Pons (tissue), 1 donor: Measurements from ENCODE around the gene IMMP2L.
"Not testable (repeated sequence)": the region's sequence is repeated elsewhere in the genome, so short reads cannot be mapped to it uniquely, and the experiment has no call there.

ENCODE experiments used
- DNase-seq: peaks from one replicate; pipeline ENCODE4 v3.0.0-alpha.2; 2016; ENCODE audit warnings: low spot score

Gene IMMP2L

DNA sequence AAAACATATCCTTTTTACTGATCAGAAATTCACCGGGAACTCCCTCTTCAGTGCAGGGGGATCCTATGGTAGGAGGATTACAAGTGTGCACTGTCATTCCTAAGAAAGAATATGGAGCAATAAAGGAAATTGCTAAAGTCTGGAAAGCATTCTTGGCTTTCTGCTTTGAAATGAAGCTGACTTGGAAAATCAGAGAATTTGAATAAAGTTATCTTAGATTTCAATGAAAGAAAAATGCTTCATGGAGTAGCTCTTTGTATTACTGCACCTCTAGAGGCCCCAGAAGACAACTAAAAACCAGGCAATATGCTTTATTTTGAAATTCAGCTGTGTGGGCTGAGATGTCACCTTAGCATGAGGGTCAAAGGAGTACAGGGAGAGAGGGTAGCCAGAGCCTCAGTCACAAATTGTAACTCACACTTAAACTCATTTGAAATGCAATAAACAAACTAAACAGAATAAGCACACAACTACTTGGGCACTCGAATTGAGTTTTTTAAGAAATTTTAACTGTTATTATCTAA lies 102.5 kb downstream of the IMMP2L start:
- DNase-seq: no peak

DNA sequence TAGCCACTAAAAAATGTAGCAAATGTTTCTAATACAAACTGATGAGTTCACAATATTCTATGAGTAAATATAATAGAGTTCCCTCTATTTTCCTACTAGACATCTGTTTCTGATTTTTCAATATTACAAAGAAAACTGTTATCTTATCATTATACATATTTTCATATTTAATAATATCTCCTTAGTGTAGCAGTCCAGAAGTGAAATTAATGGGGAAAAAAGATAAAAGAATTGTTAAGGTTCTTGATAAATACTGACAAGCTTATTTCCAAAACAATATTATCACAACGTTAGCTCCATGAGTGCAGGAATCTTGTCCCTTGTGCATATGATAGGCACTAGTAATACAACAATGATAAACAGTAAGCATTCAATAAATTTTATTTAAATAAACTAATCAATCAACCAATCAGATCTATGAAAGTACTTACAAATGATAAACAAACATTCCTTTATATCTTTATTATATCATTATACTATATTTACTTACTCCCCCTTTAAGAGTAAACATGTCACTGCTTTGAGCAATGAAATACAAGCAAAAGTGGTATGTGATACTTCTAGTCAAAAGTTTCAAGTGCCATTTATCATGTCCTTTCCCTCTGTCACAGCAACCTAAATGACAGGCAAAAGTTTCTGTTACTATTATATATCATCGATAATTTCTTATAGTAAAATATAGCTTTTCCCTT lies 103.1 kb downstream of the IMMP2L start:
- no peak for DNase-seq

DNA sequence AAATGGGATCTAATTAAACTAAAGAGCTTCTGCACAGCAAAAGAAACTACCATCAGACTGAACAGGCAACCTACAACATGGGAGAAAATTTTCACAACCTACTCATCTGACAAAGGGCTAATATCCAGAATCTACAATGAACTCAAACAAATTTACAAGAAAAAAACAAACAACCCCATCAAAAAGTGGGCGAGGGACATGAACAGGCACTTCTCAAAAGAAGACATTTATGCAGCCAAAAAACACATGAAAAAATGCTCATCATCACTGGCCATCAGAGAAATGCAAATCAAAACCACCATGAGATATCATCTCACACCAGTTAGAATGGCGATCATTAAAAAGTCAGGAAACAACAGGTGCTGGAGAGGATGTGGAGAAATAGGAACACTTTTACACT lies 111.6 kb downstream of the IMMP2L start:
- DNase-seq: not testable (repeated sequence)

DNA sequence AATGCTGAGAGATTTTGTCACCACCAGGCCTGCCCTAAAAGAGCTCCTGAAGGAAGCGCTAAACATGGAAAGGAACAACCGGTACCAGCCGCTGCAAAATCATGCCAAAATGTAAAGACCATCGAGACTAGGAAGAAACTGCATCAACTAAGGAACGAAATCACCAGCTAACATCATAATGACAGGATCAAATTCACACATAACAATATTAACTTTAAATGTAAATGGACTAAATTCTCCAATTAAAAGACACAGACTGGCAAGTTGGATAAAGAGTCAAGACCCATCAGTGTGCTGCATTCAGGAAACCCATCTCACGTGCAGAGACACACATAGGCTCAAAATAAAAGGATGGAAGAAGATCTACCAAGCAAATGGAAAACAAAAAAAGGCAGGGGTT lies 114.8 kb downstream of the IMMP2L start:
- not testable (repeated sequence) for DNase-seq

GRCh38 chr7:111439977-111440376 lies 122.3 kb downstream of the IMMP2L start:
- DNase-seq: no peak

GRCh38 chr7:111438369-111439289 lies 123.7 kb downstream of the IMMP2L start:
- DNase-seq: no peak

DNA sequence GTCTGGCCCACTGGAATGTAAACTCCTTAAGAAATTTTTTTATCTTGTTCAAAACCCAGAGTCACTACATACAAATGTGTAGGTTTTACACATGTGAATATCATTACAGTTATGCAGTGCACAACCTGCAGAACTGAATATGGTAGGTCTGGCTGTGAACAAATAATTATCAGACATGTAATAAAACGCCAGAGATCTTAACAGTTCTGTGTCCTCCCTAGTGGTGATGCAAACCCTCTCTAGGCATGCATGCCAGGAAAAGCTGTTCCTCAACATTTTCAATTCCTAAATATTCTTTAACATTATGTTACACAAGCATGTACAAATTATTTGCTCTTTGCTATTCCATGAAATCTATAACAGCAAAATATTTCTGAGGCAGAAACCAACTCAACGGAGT lies 124.6 kb downstream of the IMMP2L start:
- no peak for DNase-seq

GRCh38 chr7:111436608-111437007 lies 125.7 kb downstream of the IMMP2L start:
- DNase-seq: no peak

DNA sequence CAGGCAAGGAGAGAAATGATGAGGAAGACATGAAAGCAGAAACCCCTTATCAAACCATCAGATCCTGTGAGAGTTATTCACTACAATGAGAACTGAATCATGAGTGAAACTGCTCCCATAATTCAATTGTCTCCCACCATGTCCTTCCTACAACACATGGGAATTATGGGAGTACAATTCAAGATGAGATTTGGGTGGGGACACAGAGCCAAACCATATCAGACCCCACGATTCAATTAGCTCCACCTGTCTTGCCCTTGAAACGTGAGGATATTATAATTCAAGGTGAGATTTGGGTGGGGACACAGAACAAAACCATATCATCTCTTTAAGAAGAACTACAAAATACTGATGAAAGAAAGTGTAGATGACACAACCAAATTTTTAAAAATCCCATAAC lies 128.9 kb downstream of the IMMP2L start:
- no peak for DNase-seq

DNA sequence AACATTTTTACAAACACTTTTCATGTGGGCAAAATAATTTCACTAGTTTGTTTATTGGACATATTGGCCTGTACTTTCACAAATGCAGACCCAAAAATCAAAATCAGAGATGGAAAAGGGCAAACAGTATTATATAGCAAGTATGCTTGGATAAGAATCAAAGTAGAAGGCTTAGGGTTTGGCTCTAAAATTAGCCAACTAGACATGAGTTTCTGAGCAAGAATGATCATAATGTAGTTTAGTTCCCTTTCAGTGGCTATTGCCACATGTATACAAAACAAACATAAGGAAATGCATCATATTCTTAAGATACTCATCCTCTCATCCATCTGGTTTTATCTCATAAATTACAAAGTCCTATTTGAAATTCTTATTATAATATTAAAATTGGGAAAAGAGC lies 132.5 kb downstream of the IMMP2L start:
- no peak for DNase-seq

DNA sequence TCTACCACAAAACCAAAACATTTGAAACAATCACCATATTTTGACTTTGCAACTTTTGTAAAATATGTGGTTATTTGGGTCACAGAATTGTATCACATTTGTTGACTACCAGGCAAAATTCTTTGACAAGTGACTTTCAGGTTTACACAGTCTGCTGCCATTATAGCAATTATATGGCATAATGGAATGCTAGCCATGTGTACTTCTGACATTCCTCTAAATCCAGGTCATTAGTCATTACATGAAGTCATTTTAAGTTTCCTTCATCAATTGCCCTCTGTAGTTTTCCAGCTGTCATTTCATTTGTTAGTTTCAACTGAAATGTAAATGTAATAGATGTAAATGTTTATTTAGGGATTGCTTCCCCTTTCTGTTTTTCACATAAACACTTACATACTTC lies 137.5 kb downstream of the IMMP2L start:
- no peak for DNase-seq

DNA sequence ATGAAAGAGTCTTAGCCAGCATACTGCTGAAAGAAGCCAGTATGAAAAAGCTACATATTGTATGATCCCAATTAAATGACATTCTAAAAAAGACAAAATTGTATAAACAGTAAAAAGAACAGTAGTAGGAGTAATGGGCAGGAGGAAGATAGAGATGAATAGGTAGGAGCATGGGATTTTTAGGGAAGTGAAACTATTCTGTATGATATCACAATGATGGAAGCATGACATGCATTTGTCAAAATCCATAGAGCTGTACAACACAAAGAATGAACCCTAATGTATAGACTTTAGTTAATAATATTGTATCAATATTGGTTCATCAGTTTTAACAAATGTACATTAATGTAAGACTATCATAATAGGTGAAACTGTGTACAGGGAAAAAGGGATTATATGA lies 147.9 kb downstream of the IMMP2L start:
- DNase-seq: no peak

GRCh38 chr7:111413739-111414138 lies 148.6 kb downstream of the IMMP2L start:
- DNase-seq: no peak

DNA sequence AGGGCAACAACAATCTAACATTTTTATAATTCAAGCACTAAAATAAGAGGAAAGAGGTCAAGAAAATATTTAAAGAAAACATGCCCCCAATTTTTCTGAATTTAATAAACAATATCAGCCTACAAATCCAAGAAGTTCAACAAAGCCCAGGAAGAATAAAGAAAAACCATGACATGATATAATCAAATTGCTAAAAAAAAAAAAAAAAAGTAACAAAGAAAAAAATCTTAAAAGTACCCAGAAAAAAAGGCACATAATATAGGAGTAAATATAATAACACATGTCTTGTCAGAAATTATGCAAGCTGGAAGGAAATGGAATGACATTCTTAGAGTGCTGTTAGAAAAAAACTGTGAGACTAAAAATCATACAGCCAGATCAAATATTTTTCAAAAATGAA lies 151.4 kb downstream of the IMMP2L start:
- no peak for DNase-seq

GRCh38 chr7:111409714-111410422 lies 152.4 kb downstream of the IMMP2L start:
- no peak for DNase-seq

DNA sequence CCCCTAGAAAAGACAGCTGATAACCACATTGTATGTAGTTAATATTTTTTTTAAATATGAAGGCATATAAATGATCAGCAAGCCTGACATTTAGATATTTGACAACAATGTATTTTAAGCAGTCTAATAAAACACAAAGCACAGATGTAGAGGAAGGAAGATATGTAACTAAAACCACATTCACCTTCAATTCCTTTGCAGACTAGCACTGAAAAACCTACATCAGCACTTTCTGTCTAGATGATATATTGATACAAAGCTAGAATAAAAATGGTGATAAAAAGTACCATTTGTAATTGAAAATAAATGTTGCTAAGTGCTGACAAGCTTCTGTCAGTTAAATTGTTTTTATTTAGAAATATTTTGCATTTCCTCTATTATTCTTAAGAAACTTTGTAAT lies 153.6 kb downstream of the IMMP2L start:
- DNase-seq: no peak

- no peak for DNase-seq
Observed at GRCh38 chr7:111407258-111407657, 155.0 kb downstream of the IMMP2L start.

- DNase-seq: no peak
Observed at GRCh38 chr7:111405621-111406020, 156.7 kb downstream of the IMMP2L start.

DNA sequence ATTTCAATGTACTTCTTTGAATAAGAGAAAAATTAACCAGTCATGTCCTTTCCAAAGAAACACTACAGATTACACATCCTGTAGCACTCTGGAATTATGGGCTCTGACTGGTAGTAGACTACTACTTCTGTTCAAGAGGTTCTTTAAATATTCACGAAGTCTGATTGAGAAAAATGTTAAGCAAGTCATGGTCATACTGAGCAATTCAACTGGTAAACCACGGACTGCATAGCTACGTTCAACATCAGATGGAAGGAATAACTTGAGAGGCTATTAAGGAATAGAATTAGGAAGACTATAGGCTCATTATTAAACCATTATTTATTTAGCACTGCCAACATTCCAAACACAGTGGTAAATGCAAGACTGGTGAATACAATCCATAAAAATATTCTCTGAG lies 160.8 kb downstream of the IMMP2L start:
- no peak for DNase-seq

- no peak for DNase-seq
Observed at GRCh38 chr7:111400088-111400487, 162.2 kb downstream of the IMMP2L start.

DNA sequence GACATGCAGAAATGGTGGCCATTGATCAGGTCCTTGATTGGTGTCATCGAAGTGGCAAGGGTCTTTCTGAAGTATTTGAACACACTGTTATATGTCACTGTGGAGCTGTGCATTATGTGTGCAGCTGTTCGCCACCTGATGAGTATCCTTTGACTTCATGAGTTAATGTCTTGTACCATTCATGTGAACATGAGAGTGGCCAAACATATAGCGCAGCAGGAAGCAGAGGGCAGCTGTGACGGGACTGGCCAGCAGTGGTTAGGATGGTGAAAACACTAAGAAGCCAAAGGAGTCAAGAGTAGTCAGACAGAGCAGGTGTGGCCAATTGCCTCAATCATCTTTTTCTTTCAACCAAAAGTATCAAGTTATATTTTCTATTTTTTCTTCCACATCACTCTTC lies 167.4 kb downstream of the IMMP2L start:
- no peak for DNase-seq

DNA sequence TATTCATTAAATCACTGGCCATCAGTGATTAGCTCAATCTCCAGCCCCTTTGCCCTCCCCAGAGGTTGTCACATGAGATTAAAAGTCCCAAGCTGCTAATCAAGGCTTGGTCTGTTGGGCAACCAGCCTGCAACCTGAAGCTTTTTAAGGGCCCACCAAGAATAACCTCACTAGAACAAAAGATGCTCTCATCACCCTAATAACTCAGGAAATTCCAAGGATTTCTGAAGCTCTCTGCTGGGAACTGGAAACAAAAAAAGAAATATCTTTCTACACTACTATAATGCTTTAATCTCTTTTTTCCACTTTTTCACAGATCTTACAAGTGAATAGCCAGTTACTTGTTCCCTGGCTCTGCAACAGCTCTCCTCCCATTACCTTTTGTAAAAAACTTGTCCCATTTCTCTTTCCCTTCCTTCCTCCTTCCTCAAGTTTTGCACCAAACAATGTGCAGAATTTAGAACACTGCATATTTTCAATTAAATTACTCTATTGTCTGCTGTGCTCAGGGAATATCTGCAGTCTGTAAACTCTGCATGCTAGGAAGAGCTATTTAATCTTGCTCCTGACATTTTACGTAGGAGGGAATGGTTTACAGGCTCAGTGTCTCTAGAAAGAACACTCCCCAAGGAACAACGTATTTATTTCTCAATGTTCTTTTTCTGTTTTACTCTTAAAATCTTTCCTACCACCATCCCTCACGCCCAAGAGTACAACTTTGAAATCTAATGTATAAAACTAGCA lies 169.1 kb downstream of the IMMP2L start:
- no peak for DNase-seq
